CD14-positive monocyte (primary cell): ENCODE data around the gene B3GALT4. TPM values are rescaled to one million over a fixed set of nuclear protein-coding genes. Genes with fewer than 3 reads are reported as not detected.
"Not testable (repeated sequence)": the region's sequence is repeated elsewhere in the genome, so short reads cannot be mapped to it uniquely, and the experiment has no call there.

Experiments
- DNase-seq, 3 donors: peaks; one replicate each; pipeline ENCODE4 v3.0.0-alpha.2; 2011 to 2022
- H2AFZ ChIP-seq: 2 replicates; pipeline ENCODE4 v1.6.0; 2012; ENCODE audit warnings: mild to moderate bottlenecking, low read depth, low read length, inconsistent platforms; ENCODE audit not compliant: insufficient read depth, poor library complexity, severe bottlenecking
- H3K27ac ChIP-seq, 2 donors: 1 replicate in 1 of 2; 2 replicates in 1 of 2; pipeline ENCODE4 v1.5.1; 2012 to 2013; ENCODE audit warnings: low read length in 2 of 2, control low read depth in 1 of 2, inconsistent platforms in 1 of 2, low read depth in 1 of 2, mild to moderate bottlenecking in 1 of 2
- H3K27me3 ChIP-seq, 2 donors: one replicate each; pipeline versions ENCODE4 v1.6.0 to v1.6.1; 2011 to 2013; ENCODE audit warnings: low read length in 2 of 2; ENCODE audit not compliant: control insufficient read depth in 2 of 2, insufficient read depth in 2 of 2
- H3K36me3 ChIP-seq, 2 donors: replicated peaks in 1 of 2; 1 replicate in 1 of 2; 2 replicates in 1 of 2; pipeline versions ENCODE4 v1.5.1 to v1.6.1; 2012 to 2013; ENCODE audit warnings: low read length in 2 of 2, control low read depth in 1 of 2, inconsistent platforms in 1 of 2, mild to moderate bottlenecking in 1 of 2; ENCODE audit not compliant: insufficient read depth in 2 of 2, control insufficient read depth in 1 of 2
- H3K4me1 ChIP-seq, 2 donors: 1 replicate in 1 of 2; 2 replicates in 1 of 2; pipeline versions ENCODE4 v1.5.1 to v1.6.1; 2012 to 2013; ENCODE audit warnings: low read length in 2 of 2, control low read depth in 1 of 2, inconsistent platforms in 1 of 2, mild to moderate bottlenecking in 1 of 2, moderate library complexity in 1 of 2; ENCODE audit not compliant: insufficient read depth in 2 of 2, control insufficient read depth in 1 of 2
- H3K4me2 ChIP-seq: replicated peaks from 2 replicates; pipeline ENCODE3; 2012; ENCODE audit warnings: low read length, moderate library complexity, mild to moderate bottlenecking; ENCODE audit not compliant: poor library complexity, severe bottlenecking; ENCODE audit errors: extremely low read depth
- H3K4me3 ChIP-seq, 3 experiments: fragments of 200-600 bp in 1 of 3; sonication (generic) in 1 of 3; replicated peaks in 1 of 3; 1 replicate in 2 of 3; 2 replicates in 1 of 3; pipeline ENCODE4 v1.5.1; 2011 to 2013; ENCODE audit warnings: low read length in 3 of 3, mild to moderate bottlenecking in 3 of 3, control low read depth in 2 of 3, low read depth in 2 of 3, inconsistent platforms in 1 of 3, moderate library complexity in 1 of 3
- H3K79me2 ChIP-seq: 2 replicates; pipeline ENCODE4 v1.6.0; 2012; ENCODE audit warnings: mild to moderate bottlenecking, control low read depth, inconsistent platforms, low read length, moderate library complexity; ENCODE audit not compliant: insufficient read depth
- H3K9ac ChIP-seq: 2 replicates; pipeline ENCODE4 v1.6.0; 2017; ENCODE audit warnings: low read length, mild to moderate bottlenecking; ENCODE audit not compliant: insufficient read depth, poor library complexity, severe bottlenecking
- H3K9me3 ChIP-seq, 2 donors: replicated peaks in 1 of 2; 1 replicate in 1 of 2; 2 replicates in 1 of 2; pipeline versions ENCODE4 v1.5.1 to v1.6.1; 2012 to 2013; ENCODE audit warnings: low read length in 2 of 2, control low read depth in 1 of 2; ENCODE audit not compliant: control insufficient read depth in 1 of 2, insufficient read depth in 1 of 2
- H4K20me1 ChIP-seq: 2 replicates; pipeline ENCODE4 v1.6.0; 2012; ENCODE audit warnings: mild to moderate bottlenecking, low read length, control low read depth, moderate library complexity; ENCODE audit not compliant: insufficient read depth
- H3K27ac Mint-ChIP-seq, 7 donors: one replicate each; pipeline ENCODE4 v1.8.0; 2020; ENCODE audit warnings: mild to moderate bottlenecking in 7 of 7, mixed read lengths in 7 of 7, moderate library complexity in 6 of 7, inconsistent platforms in 2 of 7
- H3K27me3 Mint-ChIP-seq, 3 donors: one replicate each; pipeline ENCODE4 v1.8.0; 2021 to 2022; ENCODE audit warnings: low read depth in 3 of 3, mild to moderate bottlenecking in 3 of 3, mixed read lengths in 3 of 3, moderate library complexity in 3 of 3, inconsistent platforms in 1 of 3
- H3K36me3 Mint-ChIP-seq, 2 donors: one replicate each; pipeline ENCODE4 v1.8.0; 2020; ENCODE audit warnings: mixed read lengths in 2 of 2, inconsistent platforms in 1 of 2, mild to moderate bottlenecking in 1 of 2
- H3K4me1 Mint-ChIP-seq: one replicate; pipeline ENCODE4 v1.8.0; 2020; ENCODE audit warnings: mild to moderate bottlenecking, mixed read lengths
- H3K4me3 Mint-ChIP-seq, 2 donors: one replicate each; pipeline ENCODE4 v1.8.0; 2020; ENCODE audit warnings: mild to moderate bottlenecking in 2 of 2, mixed read lengths in 2 of 2, moderate library complexity in 1 of 2
- H3K9me3 Mint-ChIP-seq, 7 donors: one replicate each; pipeline ENCODE4 v1.8.0; 2020 to 2022; ENCODE audit warnings: mixed read lengths in 7 of 7, mild to moderate bottlenecking in 6 of 7, moderate library complexity in 6 of 7, inconsistent platforms in 2 of 7
- CTCF ChIP-seq: fragments of 200-600 bp; IDR thresholded peaks from one replicate; pipeline ENCODE4 v1.8.0; 2022; ENCODE audit warnings: antibody characterized with exemption, mild to moderate bottlenecking
- WGBS: methylation state at CpG from one replicate; pipeline ENCODE4 v1.1.5; 2013; ENCODE audit warnings: missing lambda C conversion rate; ENCODE audit not compliant: insufficient coverage; 5-methylcytosine and 5-hydroxymethylcytosine counted together
- intact Hi-C, 2 donors: fragments of 100-400 bp; cut with micrococcal nuclease; formaldehyde crosslinking; loops; one replicate each; pipeline versions ENCODE4 v1.15.0 to v1.15.1; 2023
- polyA plus RNA-seq, 3 donors: library from polyadenylated mRNA; depleted of rRNA in 1 of 3; unstranded in 2 of 3; stranded (reverse) in 1 of 3; fragments of 300-500 nt in 2 of 3; fragments of >200 nt in 1 of 3; fragmentation: Illumina TruSeq in 2 of 3; gene quantifications; 1 replicate in 2 of 3; 2 replicates in 1 of 3; pipeline ENCODE4 v1.2.3, GENCODE V29; 2012 to 2021

Gene B3GALT4
- polyA plus RNA-seq, 3 donors, result 6.5 to 32.2 (median 28.5) TPM

- no peak overlapping the region for H3K4me2 ChIP-seq
- peaks cover 34 to 53% of the 10 kb centered on the region in 2 donors for H3K36me3 Mint-ChIP-seq
- H3K9me3 Mint-ChIP-seq, result no peaks in the 10 kb centered on the region
- intact Hi-C loops, result no loop called here
- no peak overlapping the region for H2AFZ ChIP-seq
- H3K9ac ChIP-seq, result no peak overlapping the region
- H3K9me3 ChIP-seq, result no peaks in the 10 kb centered on the region
- H3K4me1 ChIP-seq, result peaks cover 9 to 13% of the 10 kb centered on the region in 2 donors
- H3K36me3 ChIP-seq, result peaks cover 29 to 46% of the 10 kb centered on the region in 2 donors
- no peaks in the 10 kb centered on the region for H3K27me3 ChIP-seq
- H3K4me1 Mint-ChIP-seq, result peaks cover 17% of the 10 kb centered on the region
- no peaks in the 10 kb centered on the region for H4K20me1 ChIP-seq
- H3K79me2 ChIP-seq, result peaks cover 4% of the 10 kb centered on the region
- no peak for TF ChIP-seq CTCF
- H3K27me3 Mint-ChIP-seq, result peaks cover 0 to 2% (median 0%) of the 10 kb centered on the region in 3 donors
- DNase-seq, result no peak
- H3K27ac ChIP-seq, result no peak overlapping the region
- peak overlapping the region in 1 of 7 donors; percentile 4 for H3K27ac Mint-ChIP-seq
- H3K4me3 ChIP-seq, result no peak overlapping the region
- no peak overlapping the region for H3K4me3 Mint-ChIP-seq
- WGBS, result 100% methylated on average over 1 of the region's 4 CpGs
Observed at GRCh38 chr6:33254591-33254990, 22.3 kb upstream of the B3GALT4 start.

- intact Hi-C loops, result no loop called here
- Histone ChIP-seq H3K36me3 (peaks cover 45 to 69% of the 10 kb centered on the region in 2 donors), H2AFZ (no peak overlapping the region), H3K4me2 (no peak overlapping the region), H3K9ac (no peak overlapping the region), H3K9me3 (no peaks in the 10 kb centered on the region), H3K4me3 (no peak overlapping the region), H3K79me2 (no peaks in the 10 kb centered on the region), H4K20me1 (no peaks in the 10 kb centered on the region), H3K4me1 (no peaks in the 10 kb centered on the region), H3K27ac (no peak overlapping the region), H3K27me3 (no peaks in the 10 kb centered on the region)
- 100% methylated on average over 2 of the region's 5 CpGs for WGBS
- no peak overlapping the region for H3K27ac Mint-ChIP-seq
- H3K4me1 Mint-ChIP-seq, result no peaks in the 10 kb centered on the region
- H3K36me3 Mint-ChIP-seq, result peaks cover 53 to 74% of the 10 kb centered on the region in 2 donors
- TF ChIP-seq CTCF, result no peak
- peaks cover 0 to 2% (median under 1%) of the 10 kb centered on the region in 3 donors for H3K27me3 Mint-ChIP-seq
- DNase-seq, result no peak
- no peak overlapping the region for H3K4me3 Mint-ChIP-seq
- H3K9me3 Mint-ChIP-seq, result no peaks in the 10 kb centered on the region
Observed at GRCh38 chr6:33259032-33259431, 17.9 kb upstream of the B3GALT4 start.

- not testable (repeated sequence) for DNase-seq, H3K9ac ChIP-seq
Observed at GRCh38 chr6:33262490-33262889, 14.4 kb upstream of the B3GALT4 start.

More at GRCh38 chr6:33262490-33262889, 14.4 kb upstream of the B3GALT4 start:
- peaks cover 69 to 99% of the 10 kb centered on the region in 2 donors for H3K36me3 ChIP-seq
- H2AFZ ChIP-seq, intact Hi-C loops, H3K9me3 ChIP-seq, H3K27ac ChIP-seq, H3K9me3 Mint-ChIP-seq, H3K27me3 ChIP-seq, H3K4me1 Mint-ChIP-seq, H3K4me1 ChIP-seq, H3K4me3 ChIP-seq, H3K27me3 Mint-ChIP-seq, H4K20me1 ChIP-seq, H3K4me2 ChIP-seq, H3K79me2 ChIP-seq, H3K27ac Mint-ChIP-seq, H3K4me3 Mint-ChIP-seq: not testable (repeated sequence)
- peaks cover 79 to 96% of the 10 kb centered on the region in 2 donors for H3K36me3 Mint-ChIP-seq
- WGBS, result no CpG with 5 or more reads among the region's 3 CpGs
